Stimulated activated memory B cell treated with anti-CD40 and anti-IgM and Interleukin-4, amounts not matched to agents 10 μg/mL and 1 μg/mL and 100 μg/mL, for 72 hours (primary cell): ENCODE measurements around the gene ART1.
A peak's percentile ranks its signal among the peaks of the same experiment; 100 is the strongest.
"Not testable (repeated sequence)": the region's sequence is repeated elsewhere in the genome, so short reads cannot be mapped to it uniquely, and the experiment has no call there.

Experiments
- ATAC-seq: fragments of 150-1000 bp; cut with Tn5 transposase; 2 replicates; pipeline ENCODE4 v1.10.0; 2021
- H3K27ac Mint-ChIP-seq: one replicate; pipeline ENCODE4 v1.8.0; 2022; ENCODE audit warnings: mild to moderate bottlenecking, mixed read lengths
- H3K27me3 Mint-ChIP-seq: one replicate; pipeline ENCODE4 v1.8.0; 2022; ENCODE audit warnings: mixed read lengths
- H3K36me3 Mint-ChIP-seq: one replicate; pipeline ENCODE4 v1.8.0; 2022; ENCODE audit warnings: mixed read lengths
- H3K4me1 Mint-ChIP-seq: one replicate; pipeline ENCODE4 v1.8.0; 2022; ENCODE audit warnings: mixed read lengths
- H3K4me3 Mint-ChIP-seq: one replicate; pipeline ENCODE4 v1.8.0; 2022; ENCODE audit warnings: mild to moderate bottlenecking, moderate library complexity, mixed read lengths
- H3K9me3 Mint-ChIP-seq: one replicate; pipeline ENCODE4 v1.8.0; 2022; ENCODE audit warnings: mixed read lengths

Gene ART1

GRCh38 chr11:3623121-3623520 lies 21.8 kb upstream of the ART1 start:
- Mint-ChIP-seq H3K4me3 (no peak overlapping the region), H3K27me3 (no peaks in the 10 kb centered on the region), H3K4me1 (no peaks in the 10 kb centered on the region), H3K9me3 (no peaks in the 10 kb centered on the region), H3K36me3 (no peaks in the 10 kb centered on the region), H3K27ac (no peak overlapping the region)
- ATAC-seq = no peak

GRCh38 chr11:3623767-3624458 lies 21.0 kb upstream of the ART1 start:
- Mint-ChIP-seq H3K36me3 (no peaks in the 10 kb centered on the region), H3K27ac (no peak overlapping the region), H3K4me1 (no peaks in the 10 kb centered on the region), H3K27me3 (no peaks in the 10 kb centered on the region), H3K4me3 (no peak overlapping the region), H3K9me3 (no peaks in the 10 kb centered on the region)
- ATAC-seq = no peak

GRCh38 chr11:3626250-3626960 lies 18.5 kb upstream of the ART1 start:
- Mint-ChIP-seq H3K36me3 (no peaks in the 10 kb centered on the region), H3K9me3 (no peaks in the 10 kb centered on the region), H3K27ac (no peak overlapping the region), H3K4me3 (no peak overlapping the region), H3K4me1 (no peaks in the 10 kb centered on the region), H3K27me3 (no peaks in the 10 kb centered on the region)
- peak; percentile 42 for ATAC-seq

GRCh38 chr11:3627291-3627690 lies 17.6 kb upstream of the ART1 start:
- H3K36me3 Mint-ChIP-seq = no peaks in the 10 kb centered on the region
- no peak for ATAC-seq
- no peak overlapping the region for H3K4me3 Mint-ChIP-seq
- H3K9me3 Mint-ChIP-seq = no peaks in the 10 kb centered on the region
- H3K27me3 Mint-ChIP-seq = no peaks in the 10 kb centered on the region
- no peak overlapping the region for H3K27ac Mint-ChIP-seq
- H3K4me1 Mint-ChIP-seq = no peaks in the 10 kb centered on the region

GRCh38 chr11:3631331-3631730 lies 13.6 kb upstream of the ART1 start:
- no peak overlapping the region for H3K27ac Mint-ChIP-seq
- H3K27me3 Mint-ChIP-seq = peaks cover 21% of the 10 kb centered on the region
- no peaks in the 10 kb centered on the region for H3K4me1 Mint-ChIP-seq
- no peak overlapping the region for H3K4me3 Mint-ChIP-seq
- H3K36me3 Mint-ChIP-seq = no peaks in the 10 kb centered on the region
- no peak for ATAC-seq
- H3K9me3 Mint-ChIP-seq = no peaks in the 10 kb centered on the region

- H3K4me3 Mint-ChIP-seq = no peak overlapping the region
- no peaks in the 10 kb centered on the region for H3K4me1 Mint-ChIP-seq
- peaks cover 29% of the 10 kb centered on the region for H3K27me3 Mint-ChIP-seq
- H3K36me3 Mint-ChIP-seq = no peaks in the 10 kb centered on the region
- no peak overlapping the region for H3K27ac Mint-ChIP-seq
- no peak for ATAC-seq
- no peaks in the 10 kb centered on the region for H3K9me3 Mint-ChIP-seq
Observed at GRCh38 chr11:3632070-3632660, 12.8 kb upstream of the ART1 start.

DNA sequence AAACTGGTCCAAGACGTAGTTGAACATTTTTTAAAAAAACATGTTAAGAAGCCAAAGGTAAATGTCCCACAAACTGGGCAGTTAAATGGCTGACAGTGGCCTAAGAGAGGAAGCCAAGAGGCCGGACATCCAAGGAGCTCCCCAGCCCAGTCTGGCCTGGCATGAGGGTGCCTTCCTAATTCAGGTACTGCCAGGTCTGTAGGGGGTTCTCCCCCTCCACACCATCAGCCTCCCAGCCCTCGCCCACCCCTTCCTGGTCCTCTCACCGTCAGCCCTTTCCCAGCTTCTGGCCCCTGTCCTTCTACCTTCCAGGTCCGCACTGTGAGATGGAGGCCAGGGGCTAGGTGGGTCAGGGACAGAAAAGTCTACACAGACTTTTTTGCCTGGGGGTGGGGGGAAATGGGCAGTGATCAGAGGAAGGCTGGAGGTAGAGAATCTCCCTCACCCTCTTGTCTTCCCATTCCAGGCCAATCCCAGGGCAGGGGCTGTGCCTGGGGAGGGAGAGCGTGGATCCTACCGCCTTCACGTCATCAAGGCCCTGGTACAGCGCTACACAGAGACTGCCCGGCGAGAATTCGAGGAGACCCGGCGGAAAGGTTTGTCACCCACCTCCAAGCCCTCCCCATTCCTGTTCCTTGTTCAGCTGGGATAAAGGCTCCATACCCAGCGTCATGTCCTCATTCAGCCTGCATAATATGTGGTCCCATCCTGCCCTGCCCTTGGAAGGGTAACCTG lies 9.1 kb upstream of the ART1 start:
- no peak overlapping the region for H3K27ac Mint-ChIP-seq
- no peaks in the 10 kb centered on the region for H3K4me1 Mint-ChIP-seq
- no peak overlapping the region for H3K4me3 Mint-ChIP-seq
- H3K36me3 Mint-ChIP-seq = no peaks in the 10 kb centered on the region
- no peaks in the 10 kb centered on the region for H3K9me3 Mint-ChIP-seq
- ATAC-seq = no peak
- H3K27me3 Mint-ChIP-seq = peaks cover 64% of the 10 kb centered on the region

DNA sequence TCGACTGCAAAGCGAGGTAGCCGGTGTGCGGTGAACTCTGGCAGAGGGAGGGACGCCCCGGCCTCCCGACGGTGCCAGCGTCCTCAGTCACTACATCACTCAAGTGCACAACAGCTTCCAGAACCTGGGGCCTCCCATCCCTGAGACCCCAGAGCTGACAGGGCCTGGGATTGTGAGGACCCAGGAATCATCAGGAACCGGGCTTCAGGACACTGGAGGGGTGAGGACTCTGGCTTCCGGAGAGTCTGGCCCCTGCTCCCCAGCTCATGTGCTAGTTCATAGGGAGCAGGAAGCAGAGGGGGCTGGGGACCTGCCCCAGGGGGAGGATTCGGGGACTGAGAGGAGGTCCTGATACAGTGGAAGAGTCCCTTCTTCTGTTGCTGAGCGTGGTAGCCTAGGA lies 7.7 kb upstream of the ART1 start:
- H3K27ac Mint-ChIP-seq = no peak overlapping the region
- H3K4me1 Mint-ChIP-seq = no peaks in the 10 kb centered on the region
- H3K27me3 Mint-ChIP-seq = peaks cover 74% of the 10 kb centered on the region
- H3K4me3 Mint-ChIP-seq = no peak overlapping the region
- no peaks in the 10 kb centered on the region for H3K9me3 Mint-ChIP-seq
- no peak for ATAC-seq
- H3K36me3 Mint-ChIP-seq = no peaks in the 10 kb centered on the region

GRCh38 chr11:3638513-3638912 lies 6.4 kb upstream of the ART1 start:
- no peak for ATAC-seq
- Mint-ChIP-seq H3K27ac (no peak overlapping the region), H3K9me3 (no peaks in the 10 kb centered on the region), H3K4me3 (no peak overlapping the region), H3K36me3 (no peaks in the 10 kb centered on the region), H3K4me1 (peaks cover 7% of the 10 kb centered on the region), H3K27me3 (peaks cover 82% of the 10 kb centered on the region)

DNA sequence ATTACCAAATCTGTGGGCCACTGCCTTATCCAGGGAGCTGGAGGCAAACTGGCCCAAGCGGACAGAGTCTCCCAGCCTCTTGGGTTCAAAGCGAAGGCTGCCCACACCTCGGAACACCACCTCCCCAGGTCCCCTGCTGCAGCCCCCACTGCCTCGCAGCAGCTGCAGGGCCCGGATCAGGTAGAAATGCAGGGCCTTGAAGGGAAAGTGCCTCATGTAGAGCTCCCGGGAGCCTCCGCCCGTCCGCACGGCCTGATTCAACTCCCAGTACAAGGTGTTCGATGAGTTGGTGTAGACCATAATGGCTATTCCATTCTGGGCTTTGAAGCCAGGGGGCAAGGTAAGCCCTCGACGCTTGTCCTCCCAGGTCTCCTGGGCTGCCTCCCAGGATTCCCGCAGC lies 5.1 kb upstream of the ART1 start:
- ATAC-seq = no peak
- H3K9me3 Mint-ChIP-seq = peaks cover 2% of the 10 kb centered on the region
- peaks cover 88% of the 10 kb centered on the region for H3K27me3 Mint-ChIP-seq
- no peak overlapping the region for H3K27ac Mint-ChIP-seq
- no peaks in the 10 kb centered on the region for H3K36me3 Mint-ChIP-seq
- no peak overlapping the region for H3K4me3 Mint-ChIP-seq
- peaks cover 7% of the 10 kb centered on the region for H3K4me1 Mint-ChIP-seq

- Mint-ChIP-seq H3K4me3 (peak overlapping the region; percentile 46), H3K4me1 (peaks cover 7% of the 10 kb centered on the region), H3K9me3 (peaks cover 2% of the 10 kb centered on the region), H3K36me3 (no peaks in the 10 kb centered on the region), H3K27me3 (peaks cover 90% of the 10 kb centered on the region), H3K27ac (no peak overlapping the region)
- ATAC-seq = no peak
Observed at GRCh38 chr11:3641191-3641590, 3.7 kb upstream of the ART1 start.

DNA sequence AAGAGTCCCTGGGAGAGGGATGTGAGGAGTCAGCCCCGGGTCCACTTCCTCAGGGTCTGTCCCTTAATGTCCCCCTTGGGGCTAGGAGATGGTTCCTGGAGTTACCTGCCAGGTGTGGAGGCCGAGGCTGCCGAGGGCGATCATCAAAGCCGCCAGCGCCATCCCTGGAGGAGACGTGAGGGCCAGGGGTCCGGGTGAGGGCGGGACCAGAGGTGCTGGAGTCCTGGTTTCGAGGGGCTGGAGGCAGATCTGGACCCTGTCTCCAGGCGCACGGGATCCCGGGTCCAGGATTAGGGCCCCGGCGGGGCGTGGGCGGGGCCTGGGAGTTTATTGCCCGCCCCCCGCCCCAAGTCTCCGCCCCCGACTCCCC lies 3.2 kb upstream of the ART1 start, which contains the start of gene ART5:
TSS of gene ART5 (minus strand) at position 292 of the 370 bp plus-strand sequence. CDS start at position 162, 130 bp downstream.
- no peak for ATAC-seq
- Mint-ChIP-seq H3K27ac (peak within 1 kb of the TSS; percentile 45), H3K36me3 (no peaks in the 10 kb centered on the region)

DNA sequence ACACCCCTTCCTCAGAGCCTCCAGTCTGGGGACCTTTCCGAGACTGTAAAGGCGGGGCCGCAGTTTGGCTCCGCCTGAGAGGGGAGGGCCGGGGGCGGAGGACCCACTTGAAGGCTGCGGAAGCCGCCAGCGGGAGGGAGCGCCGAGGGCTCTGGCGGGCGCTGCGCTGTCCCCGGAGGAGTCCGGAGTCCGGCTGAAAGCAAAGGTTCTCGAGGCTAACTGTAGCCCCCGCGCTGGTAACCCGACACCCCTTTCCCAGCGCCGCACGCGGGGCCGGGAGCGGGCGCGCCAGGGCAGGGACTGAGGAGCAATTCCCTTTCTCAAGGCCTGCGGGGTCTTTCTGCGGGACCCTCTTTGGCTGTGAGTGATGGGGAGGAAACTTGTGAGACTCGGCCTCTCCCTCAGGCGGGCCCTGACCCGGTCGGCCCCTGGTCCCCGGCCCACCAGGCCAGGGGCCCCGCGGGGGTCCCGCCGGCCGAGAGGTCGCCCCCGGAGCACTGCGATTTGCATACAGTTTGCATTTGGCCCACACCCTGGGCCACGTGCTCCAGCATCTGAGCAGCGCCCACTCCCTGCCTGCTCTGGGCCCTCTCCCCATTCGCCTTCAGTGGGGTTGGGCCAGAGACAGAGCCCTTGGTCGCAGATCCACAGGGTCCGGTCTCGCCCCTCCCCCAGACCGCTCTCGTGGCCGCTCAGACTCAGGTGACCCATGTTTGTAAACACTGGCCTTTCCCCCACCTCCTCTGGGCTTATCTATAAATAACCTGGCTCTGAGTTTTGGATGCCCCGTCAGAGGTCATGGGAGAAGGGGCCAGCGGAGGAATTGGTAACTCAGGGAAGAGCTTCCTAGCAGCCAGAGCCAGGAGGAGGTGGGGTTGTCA lies 2.6 kb upstream of the ART1 start:
- Mint-ChIP-seq H3K4me3 (peak overlapping the region; percentile 64), H3K4me1 (peaks cover 7% of the 10 kb centered on the region), H3K9me3 (peaks cover 2% of the 10 kb centered on the region), H3K27ac (peak overlapping the region; percentile 45), H3K27me3 (peaks cover 86% of the 10 kb centered on the region), H3K36me3 (no peaks in the 10 kb centered on the region)
- ATAC-seq = peak; percentile 66

More for the DNA sequence above, 3.2 kb upstream of the ART1 start, which contains the start of gene ART5:
- Mint-ChIP-seq H3K4me3 (peak within 1 kb of the TSS; percentile 64), H3K9me3 (peaks cover 2% of the 10 kb centered on the region), H3K4me1 (peaks cover 7% of the 10 kb centered on the region), H3K27me3 (peaks cover 90% of the 10 kb centered on the region)

GRCh38 chr11:3643102-3643546 lies 1.8 kb upstream of the ART1 start:
- not testable (repeated sequence) for H3K27ac Mint-ChIP-seq, H3K36me3 Mint-ChIP-seq, H3K9me3 Mint-ChIP-seq, ATAC-seq, H3K4me1 Mint-ChIP-seq
- Mint-ChIP-seq H3K27me3 (peaks cover 78% of the 10 kb centered on the region), H3K4me3 (peak overlapping the region; percentile 64)
